Uterus (tissue), 4 donors: ENCODE data around the gene SV2C. TPM values are rescaled to one million over a fixed set of nuclear protein-coding genes. Genes with fewer than 3 reads are reported as not detected.

Experiments
- DNase-seq, 2 donors: peaks; one replicate each; pipeline ENCODE4 v3.0.0-alpha.2; 2019 to 2020
- H3K27ac ChIP-seq, 2 donors: fragments of 200-600 bp; sonication (generic); 1 replicate in 1 of 2; 2 replicates in 1 of 2; pipeline ENCODE4 v1.5.1; 2016 to 2018
- H3K27me3 ChIP-seq, 2 donors: fragments of 200-600 bp; sonication (generic); one replicate each; pipeline ENCODE4 v1.5.1; 2018 to 2019; ENCODE audit warnings: control low read depth in 1 of 2
- H3K36me3 ChIP-seq, 2 donors: fragments of 200-600 bp; sonication (generic); one replicate each; pipeline ENCODE4 v1.5.1; 2019; ENCODE audit warnings: control low read depth in 1 of 2
- H3K4me1 ChIP-seq, 2 donors: fragments of 200-600 bp; sonication (generic); one replicate each; pipeline ENCODE4 v1.5.1; 2018 to 2019; ENCODE audit warnings: control low read depth in 1 of 2
- H3K4me3 ChIP-seq, 2 donors: fragments of 200-600 bp; sonication (generic); 1 replicate in 1 of 2; 2 replicates in 1 of 2; pipeline ENCODE4 v1.5.1; 2018 to 2019; ENCODE audit warnings: mild to moderate bottlenecking in 1 of 2
- H3K9me3 ChIP-seq, 2 donors: fragments of 200-600 bp; sonication (generic); one replicate each; pipeline ENCODE4 v1.5.1; 2019; ENCODE audit warnings: control low read depth in 1 of 2
- CTCF ChIP-seq, 4 experiments: fragments of 200-600 bp in 2 of 4; fragments of 450-650 bp in 2 of 4; sonication (generic) in 2 of 4; IDR thresholded peaks; one replicate each; pipeline ENCODE4 v1.5.1; 2016 to 2019; ENCODE audit warnings: antibody characterized with exemption in 4 of 4, mild to moderate bottlenecking in 2 of 4, moderate library complexity in 1 of 4
- POLR2A ChIP-seq, 2 donors: fragments of 450-650 bp; IDR thresholded peaks; one replicate each; pipeline ENCODE4 v1.6.1; 2016; ENCODE audit warnings: antibody characterized with exemption in 2 of 2, mild to moderate bottlenecking in 1 of 2, moderate library complexity in 1 of 2
- intact Hi-C: fragments of 100-400 bp; cut with DNase I; formaldehyde crosslinking; loops from one replicate; pipeline ENCODE4 v1.15.1; 2023; ENCODE audit warnings: low total_unique reads
- total RNA-seq, 4 donors: library from RNA; depleted of rRNA in 3 of 4; stranded (reverse); fragments of >200 nt in 3 of 4; gene quantifications; one replicate each; pipeline versions ENCODE4 v1.1.0 to v1.2.4, GENCODE V29; 2014 to 2023
- donor health status: DM: yes; HTN: yes; CAD: no.

Gene SV2C
- total RNA-seq, 4 donors from 2014 or later: 0.21 to 3.7 TPM; not detected in 2

- Histone ChIP-seq H3K27me3 (no peaks in the 10 kb centered on the region), H3K27ac (no peak overlapping the region), H3K4me1 (no peaks in the 10 kb centered on the region), H3K4me3 (no peak overlapping the region), H3K9me3 (no peaks in the 10 kb centered on the region), H3K36me3 (no peaks in the 10 kb centered on the region)
- DNase-seq: no peak
- no peak for TF ChIP-seq CTCF (IDR thresholded peaks at IDR 0.05)
- no peak for TF ChIP-seq POLR2A (IDR thresholded peaks at IDR 0.05)
- intact Hi-C loops: no loop called here
These were observed 121.0 kb downstream of the SV2C start for GRCh38 chr5:76204191-76204590.

DNA sequence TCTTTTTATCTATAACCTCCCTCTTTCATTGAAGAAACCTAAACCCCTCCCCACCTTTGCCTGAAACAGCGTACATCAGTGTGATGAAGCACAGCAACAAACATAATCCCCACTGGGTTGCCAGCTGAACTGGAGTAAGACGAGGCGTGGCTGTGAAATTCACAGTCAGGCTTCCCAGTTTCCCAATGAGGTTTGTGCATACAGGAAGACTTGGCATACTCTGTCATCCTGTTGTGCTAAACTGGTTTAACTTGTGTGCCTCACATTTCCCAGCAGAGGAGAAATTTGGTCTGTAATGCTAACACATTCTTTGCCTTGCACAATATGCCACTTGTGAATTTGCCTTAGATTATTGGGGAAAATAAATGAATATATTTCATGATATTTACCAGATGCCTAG, 121.5 kb downstream of the SV2C start:
- Histone ChIP-seq H3K27me3 (no peaks in the 10 kb centered on the region), H3K4me1 (no peaks in the 10 kb centered on the region), H3K4me3 (no peak overlapping the region), H3K9me3 (peaks cover 0 to 3% of the 10 kb centered on the region in 2 donors), H3K36me3 (no peaks in the 10 kb centered on the region), H3K27ac (no peak overlapping the region)
- intact Hi-C loops: no loop called here
- no peak for DNase-seq
- no peak for TF ChIP-seq CTCF (IDR thresholded peaks at IDR 0.05)
- no peak for TF ChIP-seq POLR2A (IDR thresholded peaks at IDR 0.05)

DNA sequence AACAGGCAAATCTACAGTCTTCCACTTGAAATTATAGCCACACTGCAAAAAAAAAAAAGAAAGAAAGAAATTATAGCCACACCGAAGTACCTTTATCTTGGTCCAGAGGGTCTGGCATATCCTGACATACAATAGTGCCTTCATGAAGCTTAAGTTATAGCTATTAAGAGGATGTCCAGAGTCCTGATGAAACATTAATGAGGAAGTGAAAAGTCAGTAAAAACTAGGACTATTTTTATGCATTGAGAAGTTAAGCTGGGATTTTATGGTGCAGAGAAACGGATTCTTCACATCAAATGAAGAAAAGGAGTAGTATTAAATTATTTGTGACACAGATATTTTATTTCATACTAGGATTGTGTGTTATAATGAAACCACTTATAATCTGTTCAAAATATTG, 123.9 kb downstream of the SV2C start:
- H3K36me3 ChIP-seq: no peaks in the 10 kb centered on the region
- no peak for DNase-seq
- TF ChIP-seq CTCF (IDR thresholded peaks at IDR 0.05) (no peak), POLR2A (IDR thresholded peaks at IDR 0.05) (no peak)
- no peak overlapping the region for H3K4me3 ChIP-seq
- H3K27ac ChIP-seq: no peak overlapping the region
- H3K4me1 ChIP-seq: no peaks in the 10 kb centered on the region
- no peaks in the 10 kb centered on the region for H3K27me3 ChIP-seq
- intact Hi-C loops: no loop called here
- peaks cover 0 to 3% of the 10 kb centered on the region in 2 donors for H3K9me3 ChIP-seq

GRCh38 chr5:76209297-76209696, 126.1 kb downstream of the SV2C start:
- Histone ChIP-seq H3K27ac (no peak overlapping the region), H3K4me1 (no peaks in the 10 kb centered on the region), H3K9me3 (peaks cover 0 to 3% of the 10 kb centered on the region in 2 donors), H3K36me3 (no peaks in the 10 kb centered on the region), H3K4me3 (no peak overlapping the region), H3K27me3 (no peaks in the 10 kb centered on the region)
- DNase-seq: no peak
- TF ChIP-seq CTCF (IDR thresholded peaks at IDR 0.05): no peak
- TF ChIP-seq POLR2A (IDR thresholded peaks at IDR 0.05): no peak
- intact Hi-C loops: no loop called here

DNA sequence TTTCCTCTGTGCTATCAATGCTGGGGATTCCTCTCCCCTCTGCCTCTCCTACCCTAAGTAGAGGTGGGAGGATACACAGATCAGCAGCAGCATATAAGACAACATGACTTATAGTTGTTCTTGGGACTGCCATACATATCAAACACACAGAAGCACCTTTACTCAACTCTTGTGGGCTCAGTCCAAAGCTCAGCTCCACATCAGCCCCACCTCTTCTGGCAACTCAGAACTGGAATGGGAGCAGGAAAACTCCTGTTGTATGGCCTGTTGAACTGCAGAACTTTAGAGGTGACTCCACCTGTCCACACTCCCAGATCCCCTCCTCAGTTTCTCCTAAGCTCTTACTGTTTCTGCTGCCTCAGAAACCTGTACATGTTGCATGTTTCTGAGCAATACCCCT, 127.8 kb downstream of the SV2C start:
- Histone ChIP-seq H3K4me1 (no peaks in the 10 kb centered on the region), H3K9me3 (peaks cover 0 to 3% of the 10 kb centered on the region in 2 donors), H3K27me3 (no peaks in the 10 kb centered on the region), H3K27ac (no peak overlapping the region), H3K4me3 (no peak overlapping the region), H3K36me3 (no peaks in the 10 kb centered on the region)
- intact Hi-C loops: no loop called here
- TF ChIP-seq CTCF (IDR thresholded peaks at IDR 0.05) (no peak), POLR2A (IDR thresholded peaks at IDR 0.05) (no peak)
- DNase-seq: no peak
